GM10266 (cell line): Measurements from ENCODE around the gene GASK1A.

Experiments
- DNase-seq: peaks from one replicate; pipeline ENCODE4 v3.0.0; 2012; ENCODE audit errors: extremely low spot score
- TF ChIP-seq, protein P1 (sequence below): IDR thresholded peaks from 2 replicates; pipeline ENCODE4 v1.5.1; 2012; ENCODE audit warnings: mild to moderate bottlenecking, low read depth; ENCODE audit not compliant: control insufficient read depth, insufficient read depth; ENCODE audit errors: missing control alignments

GASK1A gene

DNA sequence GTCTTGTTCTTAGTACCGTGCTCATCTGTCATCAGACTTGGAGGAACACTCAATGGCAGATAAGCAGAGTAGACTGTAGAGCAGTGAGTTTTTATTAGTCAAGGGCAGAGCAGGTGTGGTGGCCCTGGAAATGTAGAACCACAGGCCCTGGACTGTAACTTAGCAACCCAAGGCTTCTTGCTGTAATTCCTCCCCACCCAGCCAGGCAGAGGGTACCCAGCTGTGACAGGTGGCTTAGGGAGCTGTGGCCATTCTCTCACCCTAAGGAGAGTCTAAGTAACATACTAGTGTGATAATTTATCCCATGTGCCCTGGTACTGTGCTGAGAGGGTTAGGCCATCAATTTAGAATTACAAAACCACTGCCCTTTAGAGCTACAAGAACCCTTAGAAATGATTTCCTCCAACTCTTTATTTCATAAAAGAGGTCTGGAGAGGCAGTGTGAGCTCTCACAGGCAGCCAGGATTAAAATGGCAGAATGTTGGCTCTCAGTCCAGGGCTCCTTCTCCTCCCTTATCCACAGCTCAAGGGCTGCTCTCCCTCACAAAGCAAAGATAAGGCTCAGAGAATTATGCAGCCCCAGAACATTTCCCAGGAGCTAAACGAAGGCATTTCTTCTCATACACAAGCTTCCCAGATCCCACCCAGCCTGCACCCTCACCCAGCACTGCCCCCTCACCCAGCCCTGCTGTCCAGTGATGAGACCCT is 123.8 kb downstream of the GASK1A start:
- TF ChIP-seq, protein P1, sequence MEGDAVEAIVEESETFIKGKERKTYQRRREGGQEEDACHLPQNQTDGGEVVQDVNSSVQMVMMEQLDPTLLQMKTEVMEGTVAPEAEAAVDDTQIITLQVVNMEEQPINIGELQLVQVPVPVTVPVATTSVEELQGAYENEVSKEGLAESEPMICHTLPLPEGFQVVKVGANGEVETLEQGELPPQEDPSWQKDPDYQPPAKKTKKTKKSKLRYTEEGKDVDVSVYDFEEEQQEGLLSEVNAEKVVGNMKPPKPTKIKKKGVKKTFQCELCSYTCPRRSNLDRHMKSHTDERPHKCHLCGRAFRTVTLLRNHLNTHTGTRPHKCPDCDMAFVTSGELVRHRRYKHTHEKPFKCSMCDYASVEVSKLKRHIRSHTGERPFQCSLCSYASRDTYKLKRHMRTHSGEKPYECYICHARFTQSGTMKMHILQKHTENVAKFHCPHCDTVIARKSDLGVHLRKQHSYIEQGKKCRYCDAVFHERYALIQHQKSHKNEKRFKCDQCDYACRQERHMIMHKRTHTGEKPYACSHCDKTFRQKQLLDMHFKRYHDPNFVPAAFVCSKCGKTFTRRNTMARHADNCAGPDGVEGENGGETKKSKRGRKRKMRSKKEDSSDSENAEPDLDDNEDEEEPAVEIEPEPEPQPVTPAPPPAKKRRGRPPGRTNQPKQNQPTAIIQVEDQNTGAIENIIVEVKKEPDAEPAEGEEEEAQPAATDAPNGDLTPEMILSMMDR, result no peak
- no peak for DNase-seq

DNA sequence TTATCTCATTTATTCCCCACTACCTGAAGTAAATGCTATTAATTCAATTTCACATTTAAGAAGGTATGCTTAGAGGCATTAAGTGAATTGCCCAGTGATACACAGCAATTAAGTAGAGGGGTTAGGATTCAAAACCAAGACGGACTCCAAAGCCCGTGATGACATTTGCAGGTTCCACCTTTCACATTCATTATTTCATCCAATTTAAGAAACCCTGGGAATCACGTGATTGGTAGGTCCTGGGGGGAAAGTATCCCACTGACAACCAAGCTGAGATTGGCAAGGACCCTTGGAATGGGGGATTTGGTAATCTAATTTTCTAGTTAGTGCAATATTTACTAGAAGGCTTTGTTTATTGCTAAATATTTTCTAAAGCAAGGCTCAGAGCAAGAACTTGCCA is 124.9 kb downstream of the GASK1A start:
- no peak for DNase-seq
- TF ChIP-seq, protein P1, result no peak

DNA sequence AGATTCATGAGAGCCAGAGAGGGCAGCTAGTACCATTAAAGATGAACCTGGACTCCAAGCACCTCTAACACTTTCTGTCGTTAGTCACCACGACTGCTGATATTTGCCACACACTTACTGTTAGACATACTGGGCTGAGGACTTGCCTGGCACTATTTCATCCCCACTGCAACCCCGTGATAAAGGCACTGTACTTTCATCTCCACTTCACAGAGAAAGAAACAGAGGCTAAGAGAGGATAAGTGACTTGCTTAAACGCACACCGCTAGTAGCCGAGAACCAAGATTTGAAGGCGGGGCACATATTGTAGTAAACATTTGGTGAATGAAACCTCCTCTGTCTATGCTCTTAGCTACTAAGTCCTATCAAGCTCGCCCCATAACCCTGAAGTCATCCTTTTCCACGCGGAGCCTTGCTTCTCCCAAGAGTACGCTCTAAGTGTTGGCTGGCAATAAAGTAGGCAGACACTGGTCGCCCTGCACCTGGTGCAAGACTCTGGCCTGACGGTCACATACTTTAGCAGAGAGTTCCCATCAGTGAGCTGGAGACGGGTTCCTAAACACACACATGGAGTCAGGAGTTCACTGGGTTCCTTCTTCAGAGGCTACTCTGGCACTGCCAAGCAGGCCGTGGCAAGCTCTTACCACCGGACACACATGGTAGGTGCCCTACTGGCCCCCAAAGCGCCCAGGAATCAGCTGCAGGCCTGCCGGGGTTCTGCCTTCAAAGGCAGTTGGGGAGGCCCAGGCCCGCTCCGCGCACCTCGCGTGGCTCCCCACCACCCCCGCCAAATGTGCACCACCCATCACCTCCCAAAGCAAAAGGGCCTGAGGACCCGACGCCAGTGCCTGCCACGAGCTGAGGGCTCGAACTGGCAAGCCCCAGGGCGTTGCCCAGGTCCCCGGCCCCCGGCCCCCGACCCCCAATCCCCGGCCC is 125.8 kb downstream of the GASK1A start:
- TF ChIP-seq, protein P1, result no peak
- no peak for DNase-seq

DNA sequence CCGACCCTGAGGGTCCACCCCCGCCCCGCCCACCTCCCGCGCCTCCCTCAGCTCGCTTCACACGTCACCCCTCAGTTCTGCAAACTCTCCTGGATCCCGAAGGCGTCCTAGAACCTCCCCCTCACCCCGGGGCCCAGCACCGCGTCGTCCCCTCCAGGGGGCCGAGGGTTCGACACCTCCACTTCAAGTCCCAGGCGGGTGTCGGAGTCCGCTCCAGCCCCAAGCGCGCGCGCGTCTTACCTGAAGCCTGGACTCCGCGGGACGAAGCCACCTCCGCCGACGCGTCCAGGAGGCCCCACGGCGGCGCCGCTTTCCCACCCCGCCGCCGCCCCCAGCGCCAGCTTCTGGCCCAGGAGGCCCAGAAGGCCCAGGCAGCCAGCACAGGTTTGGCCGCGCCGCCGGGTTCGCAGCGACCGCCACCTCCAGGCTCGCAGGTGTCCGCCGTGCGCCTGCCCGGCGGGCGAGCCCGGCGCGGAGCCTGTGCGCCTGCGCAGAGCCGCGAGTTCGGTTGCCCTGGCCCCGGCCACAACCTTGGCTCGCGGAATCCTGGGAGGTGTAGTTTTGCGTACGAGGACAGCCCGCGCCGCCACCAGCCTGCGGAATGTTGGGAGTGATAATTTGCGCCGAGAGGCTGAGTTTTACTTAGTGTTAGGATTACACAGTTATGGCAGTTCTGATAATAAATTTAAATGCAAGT is 126.6 kb downstream of the GASK1A start, which contains the start of gene POMGNT2:
Gene POMGNT2 (minus strand): TSS at position 484 of the 697 bp plus-strand sequence. CDS start 24,648 bp downstream, outside the sequence.
- peak; percentile 92 for DNase-seq

DNA sequence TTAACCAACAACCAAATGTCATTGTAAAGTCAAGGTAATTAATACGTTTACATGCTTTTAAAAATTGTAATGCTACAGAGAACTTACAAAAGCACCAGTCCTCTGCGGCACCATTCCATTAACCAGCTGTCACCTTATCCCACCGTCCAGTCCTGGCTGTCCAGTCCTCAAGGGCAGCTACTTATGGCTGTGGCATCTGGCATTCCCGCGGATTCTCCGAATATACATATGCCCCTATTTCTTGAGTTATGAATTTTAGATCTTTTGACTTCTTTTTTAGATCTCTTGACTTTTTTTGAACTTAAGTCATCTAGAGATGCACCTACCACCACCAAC is 127.2 kb downstream of the GASK1A start:
- DNase-seq, result no peak
- TF ChIP-seq, protein P1, result no peak

More for the DNA sequence above, 126.6 kb downstream of the GASK1A start, which contains the start of gene POMGNT2:
- TF ChIP-seq, protein P1, result no peak
